ENCODE results near the gene SGPL1.

Gene SGPL1

DNA sequence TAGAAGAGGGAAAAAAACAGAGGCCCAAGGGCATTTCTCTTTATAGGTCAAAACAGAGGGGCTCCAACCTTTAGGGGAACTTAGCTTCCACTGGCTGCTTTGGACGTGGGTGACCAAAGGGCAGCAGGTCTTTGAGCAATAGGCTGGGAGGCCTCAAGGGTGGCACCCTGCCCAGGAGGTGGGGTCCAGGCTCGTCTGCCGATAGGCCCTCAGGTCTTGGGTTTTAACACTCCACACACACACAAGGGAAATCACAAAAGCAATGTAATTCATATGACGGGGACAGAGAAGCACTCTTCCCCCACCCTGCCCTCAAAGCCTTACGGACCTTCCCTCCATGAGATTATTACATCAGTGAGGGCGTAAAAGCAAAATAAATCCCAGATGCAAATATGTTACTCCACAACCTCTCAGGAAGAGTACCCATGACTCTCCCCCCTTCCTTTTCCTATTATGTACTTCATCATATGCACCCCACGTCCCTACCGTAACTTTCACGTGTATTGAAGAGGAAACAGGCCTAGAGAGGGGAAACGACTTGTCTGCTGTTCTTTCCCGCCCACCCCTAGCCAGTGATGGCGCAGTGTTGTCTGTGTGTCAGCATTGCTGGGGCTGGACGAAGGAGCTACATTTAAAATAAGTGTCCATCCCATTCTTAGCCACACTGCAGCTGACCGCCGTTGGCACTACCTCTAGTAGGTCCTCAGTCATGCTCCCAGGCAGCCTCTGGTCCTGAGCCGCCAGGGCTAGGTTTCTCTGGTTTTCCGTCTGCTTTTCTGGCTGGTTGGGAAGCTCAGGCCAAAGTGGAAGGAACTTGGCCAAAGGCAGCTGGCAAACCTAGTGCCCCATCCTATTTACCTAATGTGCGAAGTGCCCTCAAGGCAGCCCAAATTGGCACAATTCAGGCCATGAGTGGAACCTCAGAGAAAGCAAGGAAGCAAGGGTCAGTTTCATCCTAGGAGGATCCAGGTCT is 70.5 kb downstream of the SGPL1 start:
- Histone ChIP-seq H3K27me3 (ENCODE audit: control insufficient read depth, insufficient read depth, low read length) (no peaks in the 10 kb centered on the region), H3K9ac (ENCODE audit: low read length) (no peak overlapping the region), H3K27ac (ENCODE audit: low read depth, low read length) (no peak overlapping the region), H3K4me3 (ENCODE audit: low read depth, low read length) (no peak overlapping the region), H3K4me1 (ENCODE audit: control insufficient read depth, insufficient read depth, low read length) (peaks cover 23% of the 10 kb centered on the region), H3K9me3 (ENCODE audit: control insufficient read depth, insufficient read depth, low read depth, low read length) (no peaks in the 10 kb centered on the region), H3K36me3 (ENCODE audit: control insufficient read depth, insufficient read depth, low read length) (peaks cover 32% of the 10 kb centered on the region)

GRCh38 chr10:70886921-70887665 is 71.3 kb downstream of the SGPL1 start:
- H3K27ac ChIP-seq (ENCODE audit: low read depth, low read length) = no peak overlapping the region
- H3K9ac ChIP-seq (ENCODE audit: low read length) = peak overlapping the region; percentile 16
- peak overlapping the region; percentile 88 for H3K4me3 ChIP-seq (ENCODE audit: low read depth, low read length)
- peaks cover 31% of the 10 kb centered on the region for H3K4me1 ChIP-seq (ENCODE audit: control insufficient read depth, insufficient read depth, low read length)
- H3K27me3 ChIP-seq (ENCODE audit: control insufficient read depth, insufficient read depth, low read length) = no peaks in the 10 kb centered on the region
- peaks cover 25% of the 10 kb centered on the region for H3K36me3 ChIP-seq (ENCODE audit: control insufficient read depth, insufficient read depth, low read length)
- no peaks in the 10 kb centered on the region for H3K9me3 ChIP-seq (ENCODE audit: control insufficient read depth, insufficient read depth, low read depth, low read length)

DNA sequence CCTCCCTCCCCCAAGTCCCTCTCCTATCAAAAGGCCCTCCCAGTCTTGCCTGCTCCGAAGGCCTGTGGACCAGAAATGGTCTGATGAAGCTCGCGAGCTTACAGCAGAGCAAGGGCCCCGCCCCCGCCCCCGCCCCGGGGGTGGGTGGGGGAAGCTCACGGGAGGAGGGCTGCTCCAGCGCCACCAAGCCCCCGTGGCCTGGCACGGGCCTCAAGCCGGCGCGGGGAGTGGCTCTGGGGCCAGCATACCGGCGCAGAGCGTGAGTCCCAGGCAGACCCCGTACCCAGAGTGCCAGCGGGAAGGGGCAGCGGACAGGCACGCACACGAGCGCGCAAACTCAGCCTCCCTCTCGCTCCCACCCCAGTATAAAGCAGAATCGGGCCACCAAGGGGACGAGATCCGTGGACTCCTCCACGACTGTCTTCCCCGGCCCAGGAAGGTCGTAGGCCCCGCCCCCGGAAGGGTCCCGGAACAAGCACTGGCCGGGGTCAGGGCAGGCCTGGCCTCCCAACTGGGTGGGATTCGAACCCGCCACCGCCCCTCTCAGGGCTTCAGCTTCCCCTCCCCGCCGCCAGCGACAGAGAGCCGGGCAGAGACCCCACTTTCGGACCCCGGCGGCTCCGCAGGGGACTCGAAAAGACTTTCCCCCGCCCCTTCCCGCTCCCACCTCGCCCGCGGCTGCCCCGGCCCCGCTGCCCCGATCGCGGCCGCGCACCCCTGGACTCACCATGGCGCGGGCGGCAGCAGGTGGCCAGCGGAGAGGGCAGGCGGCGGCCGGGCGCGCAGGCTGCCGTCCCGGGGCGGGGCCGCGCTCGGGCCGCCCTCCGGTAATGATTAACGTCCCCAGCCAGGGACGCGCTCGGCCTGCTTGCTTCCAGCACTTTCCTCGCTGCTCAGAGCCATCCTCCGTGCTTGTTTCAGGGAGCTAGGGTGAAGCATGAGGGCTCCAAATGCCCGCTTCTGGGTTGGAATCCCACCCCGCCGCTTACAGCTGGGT is 72.4 kb downstream of the SGPL1 start, which contains the start of gene PCBD1:
PCBD1 (minus strand) TSS at position 762 of the 997 bp plus-strand sequence; CDS start at position 730, 32 bp downstream.
- peak within 1 kb of the TSS; percentile 88 for H3K4me3 ChIP-seq (ENCODE audit: low read depth, low read length)
- no peaks in the 10 kb centered on the region for H3K27me3 ChIP-seq (ENCODE audit: control insufficient read depth, insufficient read depth, low read length)
- H3K36me3 ChIP-seq (ENCODE audit: control insufficient read depth, insufficient read depth, low read length) = peaks cover 22% of the 10 kb centered on the region
- H3K9me3 ChIP-seq (ENCODE audit: control insufficient read depth, insufficient read depth, low read depth, low read length) = no peaks in the 10 kb centered on the region
- peak within 1 kb of the TSS; percentile 67 for H3K9ac ChIP-seq (ENCODE audit: low read length)
- H3K4me1 ChIP-seq (ENCODE audit: control insufficient read depth, insufficient read depth, low read length) = peaks cover 36% of the 10 kb centered on the region
- peak within 1 kb of the TSS; percentile 25; the same call in 1 of the 2 replicates for H3K27ac ChIP-seq (ENCODE audit: low read depth, low read length)

DNA sequence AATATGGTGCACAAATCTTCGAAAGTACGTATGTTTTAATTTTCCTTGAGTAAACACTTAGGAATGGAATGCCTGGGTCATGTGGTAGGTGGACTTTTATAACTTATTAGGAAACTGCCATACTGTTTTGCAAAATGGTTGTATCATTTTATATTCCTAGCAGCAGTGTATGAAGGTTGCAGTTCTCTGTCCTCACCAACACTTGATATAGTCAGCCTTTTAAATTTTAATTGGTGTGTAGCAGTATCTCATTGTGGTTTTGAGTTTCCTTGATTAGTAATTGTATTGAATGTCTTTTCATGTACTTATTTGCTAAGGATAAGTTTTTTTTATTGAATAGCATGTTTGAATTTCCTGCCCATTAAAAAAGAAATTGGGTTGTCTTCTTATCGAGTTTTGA is 73.5 kb downstream of the SGPL1 start:
- no peak overlapping the region for H3K9ac ChIP-seq (ENCODE audit: low read length)
- H3K9me3 ChIP-seq (ENCODE audit: control insufficient read depth, insufficient read depth, low read depth, low read length) = no peaks in the 10 kb centered on the region
- H3K27me3 ChIP-seq (ENCODE audit: control insufficient read depth, insufficient read depth, low read length) = no peaks in the 10 kb centered on the region
- no peak overlapping the region for H3K27ac ChIP-seq (ENCODE audit: low read depth, low read length)
- H3K36me3 ChIP-seq (ENCODE audit: control insufficient read depth, insufficient read depth, low read length) = peaks cover 10% of the 10 kb centered on the region
- H3K4me3 ChIP-seq (ENCODE audit: low read depth, low read length) = no peak overlapping the region
- H3K4me1 ChIP-seq (ENCODE audit: control insufficient read depth, insufficient read depth, low read length) = peaks cover 40% of the 10 kb centered on the region

GRCh38 chr10:70890917-70891431 is 75.2 kb downstream of the SGPL1 start:
- Histone ChIP-seq H3K27me3 (ENCODE audit: control insufficient read depth, insufficient read depth, low read length) (no peaks in the 10 kb centered on the region), H3K36me3 (ENCODE audit: control insufficient read depth, insufficient read depth, low read length) (no peaks in the 10 kb centered on the region), H3K9ac (ENCODE audit: low read length) (no peak overlapping the region), H3K27ac (ENCODE audit: low read depth, low read length) (no peak overlapping the region), H3K9me3 (ENCODE audit: control insufficient read depth, insufficient read depth, low read depth, low read length) (no peaks in the 10 kb centered on the region), H3K4me1 (ENCODE audit: control insufficient read depth, insufficient read depth, low read length) (peaks cover 40% of the 10 kb centered on the region), H3K4me3 (ENCODE audit: low read depth, low read length) (no peak overlapping the region)

DNA sequence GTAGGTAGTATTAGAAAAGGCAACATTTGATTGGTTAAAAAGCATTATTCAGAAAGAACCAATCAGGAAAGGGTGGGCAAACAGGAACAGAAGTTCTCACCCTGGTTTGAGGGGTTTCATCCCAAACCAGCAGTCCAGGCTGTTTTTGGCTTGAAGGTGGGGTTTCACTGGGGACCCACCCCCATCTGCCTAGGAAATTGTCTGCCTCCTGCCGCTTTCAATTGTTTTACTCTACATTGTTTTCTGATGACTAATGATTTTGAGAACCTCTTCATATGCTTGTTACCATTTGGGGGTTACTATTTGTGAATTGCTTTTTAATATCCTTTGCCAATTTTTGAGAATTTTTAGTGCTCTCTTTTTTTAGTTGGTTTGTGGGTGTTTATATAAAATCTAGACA is 75.9 kb downstream of the SGPL1 start:
- Histone ChIP-seq H3K27me3 (ENCODE audit: control insufficient read depth, insufficient read depth, low read length) (no peaks in the 10 kb centered on the region), H3K36me3 (ENCODE audit: control insufficient read depth, insufficient read depth, low read length) (no peaks in the 10 kb centered on the region), H3K27ac (ENCODE audit: low read depth, low read length) (no peak overlapping the region), H3K4me1 (ENCODE audit: control insufficient read depth, insufficient read depth, low read length) (peaks cover 40% of the 10 kb centered on the region), H3K9me3 (ENCODE audit: control insufficient read depth, insufficient read depth, low read depth, low read length) (peaks cover 4% of the 10 kb centered on the region; the same call in 1 of the 2 replicates), H3K4me3 (ENCODE audit: low read depth, low read length) (no peak overlapping the region), H3K9ac (ENCODE audit: low read length) (no peak overlapping the region)

- Histone ChIP-seq H3K9me3 (ENCODE audit: control insufficient read depth, insufficient read depth, low read depth, low read length) (peaks cover 5% of the 10 kb centered on the region; the same call in 1 of the 2 replicates), H3K9ac (ENCODE audit: low read length) (no peak overlapping the region), H3K27me3 (ENCODE audit: control insufficient read depth, insufficient read depth, low read length) (no peaks in the 10 kb centered on the region), H3K27ac (ENCODE audit: low read depth, low read length) (no peak overlapping the region), H3K36me3 (ENCODE audit: control insufficient read depth, insufficient read depth, low read length) (no peaks in the 10 kb centered on the region), H3K4me1 (ENCODE audit: control insufficient read depth, insufficient read depth, low read length) (peaks cover 31% of the 10 kb centered on the region), H3K4me3 (ENCODE audit: low read depth, low read length) (no peak overlapping the region)
Measured at GRCh38 chr10:70892631-70893030, 76.9 kb downstream of the SGPL1 start.

- no peaks in the 10 kb centered on the region for H3K27me3 ChIP-seq (ENCODE audit: control insufficient read depth, insufficient read depth, low read length)
- H3K36me3 ChIP-seq (ENCODE audit: control insufficient read depth, insufficient read depth, low read length) = no peaks in the 10 kb centered on the region
- H3K9ac ChIP-seq (ENCODE audit: low read length) = no peak overlapping the region
- no peak overlapping the region for H3K4me3 ChIP-seq (ENCODE audit: low read depth, low read length)
- peaks cover 31% of the 10 kb centered on the region for H3K4me1 ChIP-seq (ENCODE audit: control insufficient read depth, insufficient read depth, low read length)
- no peak overlapping the region for H3K27ac ChIP-seq (ENCODE audit: low read depth, low read length)
- H3K9me3 ChIP-seq (ENCODE audit: control insufficient read depth, insufficient read depth, low read depth, low read length) = peaks cover 5% of the 10 kb centered on the region; the same call in 1 of the 2 replicates
Measured at GRCh38 chr10:70893227-70894006, 77.7 kb downstream of the SGPL1 start.

GRCh38 chr10:70894416-70894815 is 78.7 kb downstream of the SGPL1 start:
- no peaks in the 10 kb centered on the region for H3K36me3 ChIP-seq (ENCODE audit: control insufficient read depth, insufficient read depth, low read length)
- no peaks in the 10 kb centered on the region for H3K27me3 ChIP-seq (ENCODE audit: control insufficient read depth, insufficient read depth, low read length)
- H3K4me3 ChIP-seq (ENCODE audit: low read depth, low read length) = no peak overlapping the region
- peaks cover 5% of the 10 kb centered on the region; the same call in 1 of the 2 replicates for H3K9me3 ChIP-seq (ENCODE audit: control insufficient read depth, insufficient read depth, low read depth, low read length)
- H3K27ac ChIP-seq (ENCODE audit: low read depth, low read length) = no peak overlapping the region
- H3K9ac ChIP-seq (ENCODE audit: low read length) = no peak overlapping the region
- peaks cover 26% of the 10 kb centered on the region for H3K4me1 ChIP-seq (ENCODE audit: control insufficient read depth, insufficient read depth, low read length)
